ENCODE data around the gene CAB39.

- TF ChIP-seq CTCF (IDR thresholded peaks at IDR 0.05; ENCODE audit: insufficient read depth, low read length) (no peak), POLR2AphosphoS5 (IDR thresholded peaks at IDR 0.05; ENCODE audit: low read depth) (no peak), REST (IDR thresholded peaks at IDR 0.05; ENCODE audit: insufficient replicate concordance, low read depth) (no peak)
Observed at GRCh38 chr2:230868161-230868946, 155.7 kb downstream of the CAB39 start.
